NT2/D1 (cell line): Measurements from ENCODE around the gene SPTLC2.

Experiments used
- SUZ12 ChIP-seq: IDR thresholded peaks from 2 replicates; pipeline ENCODE4 v1.6.1; 2011; ENCODE audit not compliant: insufficient read length, insufficient read depth; ENCODE audit errors: extremely low read depth
- YY1 ChIP-seq: IDR thresholded peaks from 2 replicates; pipeline ENCODE4 v1.6.1; 2011; ENCODE audit not compliant: insufficient read length, insufficient read depth
- ZNF274 ChIP-seq: IDR thresholded peaks from 2 replicates; pipeline ENCODE4 v1.6.1; 2011; ENCODE audit warnings: mild to moderate bottlenecking, low read depth, low read length

DNA sequence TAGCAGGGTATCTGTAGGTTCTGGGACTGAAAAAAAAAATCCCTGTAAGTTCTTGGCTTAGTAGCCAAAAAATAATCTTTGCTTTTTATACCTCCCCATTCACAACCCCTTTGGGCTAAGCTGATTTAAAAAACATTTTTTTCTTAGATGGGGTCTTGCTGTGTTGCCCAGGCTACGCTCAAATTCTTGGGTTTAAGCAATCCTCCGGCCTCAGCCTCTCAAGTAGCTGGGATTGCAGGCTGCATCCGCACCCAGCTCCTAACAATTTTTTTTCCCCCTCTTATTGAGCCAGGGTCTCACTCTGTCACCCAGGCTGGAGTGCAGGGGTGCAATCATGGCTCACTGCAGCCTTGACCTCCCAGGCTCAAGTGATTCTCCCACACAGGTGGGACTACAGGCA lies 108.7 kb downstream of the SPTLC2 start:
- TF ChIP-seq ZNF274 (no peak), SUZ12 (no peak), YY1 (no peak)
